HEK293 (cell line): ENCODE results near the gene NEB.

Source experiments
- CTCF ChIA-PET: fragments of 350-600 bp; formaldehyde crosslinking; extraction: SDS; loops from one replicate; lab custom pipeline; 2021; ENCODE audit warnings: antibody characterized with exemption; lab: Yijun Ruan, JAX
- POLR2A ChIA-PET: fragments of 300-600 bp; formaldehyde crosslinking; extraction: SDS; loops from one replicate; lab custom pipeline; 2020; ENCODE audit warnings: antibody characterized with exemption, inconsistent platforms; lab: Yijun Ruan, JAX
- H3K27ac ChIP-seq: fragments of 200-500 bp; sonication (Bioruptor generic); 2 replicates; pipeline ENCODE4 v1.5.1; 2014; ENCODE audit warnings: low read depth, low read length, control low read depth, inconsistent platforms; ENCODE audit errors: extremely low read depth
- H3K36me3 ChIP-seq, 2 experiments: fragments of 200-500 bp in 1 of 2; sonication (Bioruptor generic) in 1 of 2; 1 replicate in 1 of 2; 2 replicates in 1 of 2; pipeline ENCODE4 v1.5.1; 2014 to 2017; ENCODE audit warnings: inconsistent platforms in 2 of 2, low read length in 2 of 2; ENCODE audit not compliant: control insufficient read depth in 2 of 2, insufficient read depth in 1 of 2
- H3K4me1 ChIP-seq: fragments of 200-500 bp; sonication (Bioruptor generic); 2 replicates; pipeline ENCODE4 v1.5.1; 2014; ENCODE audit warnings: mild to moderate bottlenecking, low read length, inconsistent platforms; ENCODE audit not compliant: control insufficient read depth, insufficient read depth
- H3K4me3 ChIP-seq: 2 replicates; pipeline ENCODE4 v1.5.1; 2011; ENCODE audit warnings: low read depth, mild to moderate bottlenecking, control low read depth, low read length, moderate library complexity
- H3K9me3 ChIP-seq: fragments of 200-500 bp; sonication (Bioruptor generic); 2 replicates; pipeline ENCODE4 v1.5.1; 2014; ENCODE audit warnings: low read depth, low read length, inconsistent platforms; ENCODE audit not compliant: control insufficient read depth, insufficient read depth
- OSR2 ChIP-seq: fragments of 450-650 bp; formaldehyde crosslinking; IDR thresholded peaks from 2 replicates; pipeline ENCODE4 v1.5.1; 2016; ENCODE audit warnings: missing biosample characterization, missing genetic modification characterization
- ZNF138 ChIP-seq: fragments of 450-650 bp; formaldehyde crosslinking; IDR thresholded peaks from 2 replicates; pipeline ENCODE4 v1.5.1; 2016; ENCODE audit warnings: missing biosample characterization, missing genetic modification characterization, borderline replicate concordance
- ZNF157 ChIP-seq: fragments of 450-650 bp; formaldehyde crosslinking; IDR thresholded peaks from 2 replicates; pipeline ENCODE4 v1.5.1; 2016; ENCODE audit warnings: missing biosample characterization, missing genetic modification characterization
- ZNF202 ChIP-seq: fragments of 450-650 bp; formaldehyde crosslinking; IDR thresholded peaks from 2 replicates; pipeline ENCODE4 v1.5.1; 2016; ENCODE audit warnings: missing biosample characterization, missing genetic modification characterization, borderline replicate concordance
- ZNF223 ChIP-seq: fragments of 450-650 bp; formaldehyde crosslinking; IDR thresholded peaks from 2 replicates; pipeline ENCODE4 v1.5.1; 2016; ENCODE audit warnings: missing biosample characterization, missing genetic modification characterization
- ZNF335 ChIP-seq: fragments of 450-650 bp; formaldehyde crosslinking; conservative IDR thresholded peaks from 2 replicates; pipeline ENCODE4 v1.5.1; 2016; ENCODE audit warnings: missing biosample characterization, missing genetic modification characterization
- ZNF426 ChIP-seq: fragments of 450-650 bp; formaldehyde crosslinking; IDR thresholded peaks from 2 replicates; pipeline ENCODE4 v1.5.1; 2017; ENCODE audit warnings: missing biosample characterization, missing genetic modification characterization, mild to moderate bottlenecking, inconsistent platforms, moderate library complexity
- ZNF544 ChIP-seq: fragments of 450-650 bp; formaldehyde crosslinking; IDR thresholded peaks from 2 replicates; pipeline ENCODE4 v1.5.0; 2017; ENCODE audit warnings: missing biosample characterization, missing genetic modification characterization
- ZNF548 ChIP-seq: fragments of 450-650 bp; formaldehyde crosslinking; IDR thresholded peaks from 2 replicates; pipeline ENCODE4 v1.5.1; 2016; ENCODE audit warnings: missing biosample characterization, missing genetic modification characterization
- ZNF571 ChIP-seq: fragments of 450-650 bp; formaldehyde crosslinking; IDR thresholded peaks from 2 replicates; pipeline ENCODE4 v1.5.0; 2017; ENCODE audit warnings: missing biosample characterization, missing genetic modification characterization
- ZNF660 ChIP-seq: fragments of 450-650 bp; IDR thresholded peaks from 2 replicates; pipeline ENCODE4 v1.5.1; 2018; ENCODE audit warnings: missing biosample characterization, mild to moderate bottlenecking, missing genetic modification characterization
- ZNF792 ChIP-seq: fragments of 450-650 bp; formaldehyde crosslinking; IDR thresholded peaks from 2 replicates; pipeline ENCODE4 v1.5.1; 2016; ENCODE audit warnings: missing biosample characterization, missing genetic modification characterization
- ZNF843 ChIP-seq: fragments of 450-650 bp; formaldehyde crosslinking; IDR thresholded peaks from 2 replicates; pipeline ENCODE4 v1.5.1; 2016; ENCODE audit warnings: missing biosample characterization, missing genetic modification characterization
- TF ChIP-seq, protein P1 (sequence below): fragments of 450-650 bp; formaldehyde crosslinking; IDR thresholded peaks from 2 replicates; pipeline ENCODE4 v1.5.1; 2016; ENCODE audit warnings: missing biosample characterization, missing genetic modification characterization
- TF ChIP-seq, protein P2 (sequence below): fragments of 450-650 bp; IDR thresholded peaks from 2 replicates; pipeline ENCODE4 v1.5.1; 2018; ENCODE audit warnings: missing biosample characterization, mild to moderate bottlenecking, missing genetic modification characterization
- TF ChIP-seq, protein P3 (sequence below): fragments of 450-650 bp; formaldehyde crosslinking; IDR thresholded peaks from 2 replicates; pipeline ENCODE4 v1.5.1; 2016; ENCODE audit warnings: missing biosample characterization, missing genetic modification characterization

The NEB gene

DNA sequence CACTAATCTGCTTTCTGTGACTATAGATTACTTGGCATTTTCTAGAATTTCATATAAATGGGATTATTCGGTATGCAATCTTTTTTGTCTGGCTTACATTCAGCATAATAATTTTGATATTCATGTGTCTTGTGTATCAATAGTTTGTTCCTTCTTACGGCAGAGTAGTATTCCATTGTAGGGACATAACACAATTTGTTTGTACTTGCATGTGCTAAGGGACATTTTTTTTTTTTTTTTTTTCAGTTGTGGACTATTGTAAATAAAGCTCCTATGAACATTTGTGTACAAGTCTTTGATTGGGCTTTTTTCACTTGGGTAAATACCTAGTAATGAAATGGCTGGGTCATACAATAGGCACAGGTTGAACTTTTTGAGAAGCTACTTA lies 48.9 kb upstream of the NEB start:
- POLR2A ChIA-PET = no interaction called here
- no peaks in the 10 kb centered on the region for H3K9me3 ChIP-seq
- H3K36me3 ChIP-seq = peaks cover 0 to 43% of the 10 kb centered on the region in 2 experiments; a peak in 1 of 3 replicates
- H3K4me1 ChIP-seq = no peaks in the 10 kb centered on the region
- no peak overlapping the region for H3K27ac ChIP-seq
- H3K4me3 ChIP-seq = no peak overlapping the region
- TF ChIP-seq ZNF138 (tag by site-specific recombination) (no peak), ZNF157 (tag by site-specific recombination) (no peak), OSR2 (tag by site-specific recombination) (no peak), ZNF660 (tag by site-specific recombination) (no peak), ZNF792 (tag by site-specific recombination) (no peak)
- TF ChIP-seq, protein P1, sequence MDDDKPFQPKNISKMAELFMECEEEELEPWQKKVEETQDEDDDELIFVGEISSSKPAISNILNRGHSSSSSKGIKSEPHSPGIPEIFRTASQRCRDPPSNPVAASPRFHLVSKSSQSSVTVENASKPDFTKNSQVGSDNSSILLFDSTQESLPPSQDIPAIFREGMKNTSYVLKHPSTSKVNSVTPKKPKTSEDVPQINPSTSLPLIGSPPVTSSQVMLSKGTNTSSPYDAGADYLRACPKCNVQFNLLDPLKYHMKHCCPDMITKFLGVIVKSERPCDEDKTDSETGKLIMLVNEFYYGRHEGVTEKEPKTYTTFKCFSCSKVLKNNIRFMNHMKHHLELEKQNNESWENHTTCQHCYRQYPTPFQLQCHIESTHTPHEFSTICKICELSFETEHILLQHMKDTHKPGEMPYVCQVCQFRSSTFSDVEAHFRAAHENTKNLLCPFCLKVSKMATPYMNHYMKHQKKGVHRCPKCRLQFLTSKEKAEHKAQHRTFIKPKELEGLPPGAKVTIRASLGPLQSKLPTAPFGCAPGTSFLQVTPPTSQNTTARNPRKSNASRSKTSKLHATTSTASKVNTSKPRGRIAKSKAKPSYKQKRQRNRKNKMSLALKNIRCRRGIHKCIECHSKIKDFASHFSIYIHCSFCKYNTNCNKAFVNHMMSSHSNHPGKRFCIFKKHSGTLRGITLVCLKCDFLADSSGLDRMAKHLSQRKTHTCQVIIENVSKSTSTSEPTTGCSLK (tag by site-specific recombination) = no peak
- CTCF ChIA-PET = interaction anchor here (0.6 kb wide), 2 partner anchors 13 to 1080 kb away, joined by 4 to 6 read pairs; no protein-coding TSS in a partner anchor

DNA sequence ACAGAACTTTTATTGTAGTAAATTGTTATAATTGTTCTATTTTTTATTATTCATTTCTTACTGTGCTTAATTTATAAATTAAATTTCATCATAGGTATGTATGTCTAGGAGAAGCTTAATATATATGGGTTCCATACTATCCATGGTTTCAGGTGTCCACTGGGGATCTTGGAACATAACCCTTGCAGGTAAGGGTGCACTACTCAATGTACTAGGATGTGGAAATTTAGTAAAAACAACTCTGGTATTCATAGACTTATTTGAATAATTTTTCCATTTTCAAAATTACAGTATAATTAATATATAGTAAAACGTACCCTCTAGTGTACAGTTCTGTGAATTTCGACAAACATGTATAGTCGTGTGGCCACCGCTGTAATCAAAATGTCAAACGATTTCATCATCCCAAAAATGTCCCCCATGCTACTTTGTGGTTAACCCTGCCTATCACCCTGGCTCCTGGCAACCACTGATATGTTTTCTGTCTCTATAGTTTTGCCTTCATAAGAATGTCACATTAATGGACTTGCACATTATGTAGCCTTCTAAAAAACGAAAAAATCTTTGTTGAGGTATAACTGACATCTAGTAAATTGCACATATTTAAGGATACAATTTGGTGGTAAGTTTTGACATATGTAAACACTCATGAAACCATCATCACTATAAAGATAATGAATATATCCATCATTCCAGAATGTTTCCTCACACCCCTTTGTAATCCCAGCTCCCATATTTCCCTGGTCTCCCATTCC lies 48.3 kb upstream of the NEB start:
- CTCF ChIA-PET = interaction anchor here (0.6 kb wide), 1 partner anchor 1080 kb away, joined by 6 read pairs; no protein-coding TSS in a partner anchor
- Histone ChIP-seq H3K4me1 (no peaks in the 10 kb centered on the region), H3K27ac (no peak overlapping the region), H3K36me3 (peaks cover 0 to 40% of the 10 kb centered on the region in 2 experiments; a peak in 1 of 3 replicates), H3K9me3 (no peaks in the 10 kb centered on the region), H3K4me3 (no peak overlapping the region)
- no peak for TF ChIP-seq ZNF426 (tag by site-specific recombination)
- no peak for TF ChIP-seq ZNF548
- TF ChIP-seq, protein P2, sequence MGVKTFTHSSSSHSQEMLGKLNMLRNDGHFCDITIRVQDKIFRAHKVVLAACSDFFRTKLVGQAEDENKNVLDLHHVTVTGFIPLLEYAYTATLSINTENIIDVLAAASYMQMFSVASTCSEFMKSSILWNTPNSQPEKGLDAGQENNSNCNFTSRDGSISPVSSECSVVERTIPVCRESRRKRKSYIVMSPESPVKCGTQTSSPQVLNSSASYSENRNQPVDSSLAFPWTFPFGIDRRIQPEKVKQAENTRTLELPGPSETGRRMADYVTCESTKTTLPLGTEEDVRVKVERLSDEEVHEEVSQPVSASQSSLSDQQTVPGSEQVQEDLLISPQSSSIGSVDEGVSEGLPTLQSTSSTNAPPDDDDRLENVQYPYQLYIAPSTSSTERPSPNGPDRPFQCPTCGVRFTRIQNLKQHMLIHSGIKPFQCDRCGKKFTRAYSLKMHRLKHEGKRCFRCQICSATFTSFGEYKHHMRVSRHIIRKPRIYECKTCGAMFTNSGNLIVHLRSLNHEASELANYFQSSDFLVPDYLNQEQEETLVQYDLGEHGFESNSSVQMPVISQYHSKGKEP (tag by site-specific recombination) = no peak
- POLR2A ChIA-PET = no interaction called here

DNA sequence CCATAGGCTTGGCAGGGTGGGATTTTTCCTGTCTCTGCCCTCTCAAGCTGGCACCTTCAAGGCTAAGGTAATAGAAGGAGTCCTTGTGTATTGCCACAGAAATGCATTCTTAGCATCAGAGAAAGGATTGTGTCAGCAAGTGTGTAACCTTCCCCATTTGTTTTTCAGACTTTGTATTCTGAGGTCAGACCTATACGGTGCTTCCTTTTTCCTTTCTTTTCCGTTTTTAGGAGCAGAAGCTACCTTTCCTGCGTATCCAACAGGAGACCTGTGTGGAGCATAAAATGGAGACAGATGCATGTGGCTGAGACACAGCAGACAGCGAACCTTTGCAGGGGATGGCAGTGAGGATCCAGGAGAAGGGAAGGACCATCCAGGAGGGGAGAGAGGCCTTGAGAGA lies 47.4 kb upstream of the NEB start:
- no peaks in the 10 kb centered on the region for H3K4me1 ChIP-seq
- peaks cover 0 to 48% of the 10 kb centered on the region in 2 experiments; a peak in 1 of 3 replicates for H3K36me3 ChIP-seq
- no peak for TF ChIP-seq ZNF223 (tag by site-specific recombination)
- no peak for TF ChIP-seq ZNF571 (tag by site-specific recombination)
- TF ChIP-seq ZNF202 = no peak
- no peak for TF ChIP-seq ZNF843 (tag by site-specific recombination)
- TF ChIP-seq, protein P3, sequence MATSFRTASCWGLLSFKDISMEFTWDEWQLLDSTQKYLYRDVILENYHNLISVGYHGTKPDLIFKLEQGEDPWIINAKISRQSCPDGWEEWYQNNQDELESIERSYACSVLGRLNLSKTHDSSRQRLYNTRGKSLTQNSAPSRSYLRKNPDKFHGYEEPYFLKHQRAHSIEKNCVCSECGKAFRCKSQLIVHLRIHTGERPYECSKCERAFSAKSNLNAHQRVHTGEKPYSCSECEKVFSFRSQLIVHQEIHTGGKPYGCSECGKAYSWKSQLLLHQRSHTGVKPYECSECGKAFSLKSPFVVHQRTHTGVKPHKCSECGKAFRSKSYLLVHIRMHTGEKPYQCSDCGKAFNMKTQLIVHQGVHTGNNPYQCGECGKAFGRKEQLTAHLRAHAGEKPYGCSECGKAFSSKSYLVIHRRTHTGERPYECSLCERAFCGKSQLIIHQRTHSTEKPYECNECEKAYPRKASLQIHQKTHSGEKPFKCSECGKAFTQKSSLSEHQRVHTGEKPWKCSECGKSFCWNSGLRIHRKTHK (tag by site-specific recombination) = no peak
- no peak for TF ChIP-seq ZNF335 (tag by site-specific recombination)
- no peak for TF ChIP-seq ZNF544
- no peak overlapping the region for H3K27ac ChIP-seq
- CTCF ChIA-PET = no interaction called here
- H3K4me3 ChIP-seq = no peak overlapping the region
- no peaks in the 10 kb centered on the region for H3K9me3 ChIP-seq
- POLR2A ChIA-PET = no interaction called here
